Prostate gland (tissue), 2 donors: ENCODE measurements around the gene GUCD1. TPM values are rescaled to one million over a fixed set of nuclear protein-coding genes. Genes with fewer than 3 reads are reported as not detected.

Experiments used
- DNase-seq: peaks from one replicate; pipeline ENCODE4 v3.0.0-alpha.2; 2019; ENCODE audit warnings: low spot score
- H3K27ac ChIP-seq, 2 donors: fragments of 200-600 bp; sonication (generic); 2 replicates each; pipeline ENCODE4 v1.5.1; 2017 to 2019
- H3K27me3 ChIP-seq: fragments of 200-600 bp; sonication (generic); replicated peaks from 2 replicates; pipeline ENCODE4 v1.5.1; 2019; ENCODE audit not compliant: insufficient read depth
- H3K36me3 ChIP-seq, 2 donors: fragments of 200-600 bp; sonication (generic); 1 replicate in 1 of 2; 2 replicates in 1 of 2; pipeline versions ENCODE4 v1.5.1 to v1.8.1; 2017 to 2019
- H3K4me1 ChIP-seq: fragments of 200-600 bp; sonication (generic); replicated peaks from 2 replicates; pipeline ENCODE4 v1.5.1; 2019
- H3K4me3 ChIP-seq, 2 donors: fragments of 200-600 bp; sonication (generic); 2 replicates each; pipeline ENCODE4 v1.5.1; 2017 to 2019
- H3K9me3 ChIP-seq: fragments of 200-600 bp; sonication (generic); 2 replicates; pipeline ENCODE4 v1.5.1; 2017
- CTCF ChIP-seq, 4 experiments: fragments of 200-600 bp in 2 of 4; fragments of 450-650 bp in 2 of 4; sonication (generic) in 2 of 4; IDR thresholded peaks; 1 replicate in 3 of 4; 2 replicates in 1 of 4; pipeline ENCODE4 v1.5.1; 2016 to 2019; ENCODE audit warnings: antibody characterized with exemption in 4 of 4, mild to moderate bottlenecking in 2 of 4, moderate library complexity in 2 of 4
- POLR2A ChIP-seq: fragments of 450-650 bp; IDR thresholded peaks from one replicate; pipeline ENCODE4 v1.6.1; 2016; ENCODE audit warnings: antibody characterized with exemption, mild to moderate bottlenecking
- POLR2AphosphoS5 ChIP-seq: sonication (generic); formaldehyde crosslinking; IDR thresholded peaks from one replicate; pipeline ENCODE4 v1.6.1; 2017; ENCODE audit warnings: antibody characterized with exemption
- WGBS: methylation state at CpG from one replicate; pipeline ENCODE4 v1.1.5; 2018; 5-methylcytosine and 5-hydroxymethylcytosine counted together
- intact Hi-C: fragments of 100-400 bp; cut with DNase I; formaldehyde crosslinking; loops from one replicate; pipeline ENCODE4 v1.14.2; 2022
- total RNA-seq, 2 donors: library from RNA; depleted of rRNA; stranded (reverse); fragments of >200 nt; gene quantifications; one replicate each; pipeline ENCODE4 v1.1.0, GENCODE V29; 2016

Gene GUCD1
- total RNA-seq, 2 donors from 2014 or later, result 143 to 147 TPM

- DNase-seq, result no peak
- Histone ChIP-seq H3K27ac (no peak overlapping the region), H3K9me3 (no peaks in the 10 kb centered on the region), H3K4me3 (no peak overlapping the region), H3K36me3 (peaks cover 0 to 15% of the 10 kb centered on the region in 2 donors), H3K27me3 (no peaks in the 10 kb centered on the region), H3K4me1 (no peaks in the 10 kb centered on the region)
- intact Hi-C loops, result no loop called here
- TF ChIP-seq POLR2A, result no peak
- no peak for TF ChIP-seq CTCF (IDR thresholded peaks at IDR 0.05)
- no peak for TF ChIP-seq POLR2AphosphoS5
- 88% methylated on average over 2 of the region's 2 CpGs for WGBS
These were observed 10.1 kb upstream of the GUCD1 start for GRCh38 chr22:24565077-24565476.

GRCh38 chr22:24564376-24565058 is 9.6 kb upstream of the GUCD1 start:
- TF ChIP-seq POLR2A (no peak), POLR2AphosphoS5 (no peak), CTCF (IDR thresholded peaks at IDR 0.05) (no peak)
- Histone ChIP-seq H3K27ac (no peak overlapping the region), H3K4me1 (no peaks in the 10 kb centered on the region), H3K36me3 (peaks cover 0 to 9% of the 10 kb centered on the region in 2 donors), H3K27me3 (no peaks in the 10 kb centered on the region), H3K4me3 (no peak overlapping the region), H3K9me3 (no peaks in the 10 kb centered on the region)
- WGBS, result 59% methylated on average over 2 of the region's 2 CpGs
- DNase-seq, result no peak
- intact Hi-C loops, result no loop called here

DNA sequence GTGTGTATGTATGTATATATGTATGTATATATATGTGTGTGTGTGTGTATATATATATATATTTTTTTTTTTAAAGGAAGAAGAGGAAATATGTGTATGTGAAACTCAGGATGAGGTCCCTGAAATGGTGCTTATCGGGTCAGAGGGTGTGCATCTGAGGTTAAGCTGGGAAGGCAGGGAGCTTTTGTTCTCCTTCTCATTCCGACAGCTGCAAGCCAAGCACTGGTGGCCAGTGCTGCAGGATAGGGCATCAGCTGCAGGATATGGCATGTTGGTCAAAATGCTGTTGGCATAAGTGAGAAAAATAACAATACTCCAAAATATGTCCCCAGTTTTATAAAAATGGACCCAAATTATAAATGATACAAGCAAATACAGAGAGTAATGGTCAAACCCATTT is 8.3 kb upstream of the GUCD1 start:
- intact Hi-C loops, result no loop called here
- Histone ChIP-seq H3K27me3 (no peaks in the 10 kb centered on the region), H3K9me3 (no peaks in the 10 kb centered on the region), H3K4me3 (no peak overlapping the region), H3K36me3 (peaks cover 0 to 8% of the 10 kb centered on the region in 2 donors), H3K4me1 (no peaks in the 10 kb centered on the region), H3K27ac (no peak overlapping the region)
- TF ChIP-seq POLR2A (no peak), POLR2AphosphoS5 (no peak), CTCF (IDR thresholded peaks at IDR 0.05) (no peak)
- WGBS, result 92% methylated on average over 2 of the region's 2 CpGs
- no peak for DNase-seq

GRCh38 chr22:24559471-24559870 is 4.5 kb upstream of the GUCD1 start:
- no peaks in the 10 kb centered on the region for H3K9me3 ChIP-seq
- peaks cover 0 to 8% of the 10 kb centered on the region in 2 donors for H3K36me3 ChIP-seq
- H3K27ac ChIP-seq, result no peak overlapping the region
- intact Hi-C loops, result no loop called here
- H3K27me3 ChIP-seq, result no peaks in the 10 kb centered on the region
- peaks cover 6% of the 10 kb centered on the region for H3K4me1 ChIP-seq
- 59% methylated on average over 4 of the region's 4 CpGs for WGBS
- TF ChIP-seq CTCF (IDR thresholded peaks at IDR 0.05) (no peak), POLR2A (no peak), POLR2AphosphoS5 (no peak)
- DNase-seq, result no peak
- no peak overlapping the region for H3K4me3 ChIP-seq
